Nephron progenitor cell (in vitro differentiated cells): ENCODE data around the gene P2RX3.
"Not testable (repeated sequence)": the region's sequence is repeated elsewhere in the genome, so short reads cannot be mapped to it uniquely, and the experiment has no call there.

Source experiments
- DNase-seq: peaks from one replicate; pipeline ENCODE4 v3.0.0; 2021
- H3K27ac Mint-ChIP-seq: 2 replicates; pipeline ENCODE4 v1.8.0; 2021; ENCODE audit warnings: mild to moderate bottlenecking, moderate library complexity, mixed read lengths
- H3K27me3 Mint-ChIP-seq: 2 replicates; pipeline ENCODE4 v1.8.0; 2021; ENCODE audit warnings: mild to moderate bottlenecking, low read depth, mixed read lengths; ENCODE audit not compliant: poor library complexity
- H3K36me3 Mint-ChIP-seq: 2 replicates; pipeline ENCODE4 v1.8.0; 2021; ENCODE audit warnings: low read depth, mixed read lengths
- H3K4me1 Mint-ChIP-seq: 2 replicates; pipeline ENCODE4 v1.8.0; 2021; ENCODE audit warnings: mixed read lengths
- H3K4me3 Mint-ChIP-seq: 2 replicates; pipeline ENCODE4 v1.8.0; 2021; ENCODE audit warnings: mild to moderate bottlenecking, moderate library complexity, mixed read lengths
- H3K9me3 Mint-ChIP-seq: 2 replicates; pipeline ENCODE4 v1.8.0; 2021; ENCODE audit warnings: mild to moderate bottlenecking, moderate library complexity, mixed read lengths
- CTCF ChIP-seq: fragments of 200-600 bp; sonication (generic); IDR thresholded peaks from 2 replicates; pipeline ENCODE4 v1.5.0; 2021; ENCODE audit warnings: antibody characterized with exemption

The P2RX3 gene

DNA sequence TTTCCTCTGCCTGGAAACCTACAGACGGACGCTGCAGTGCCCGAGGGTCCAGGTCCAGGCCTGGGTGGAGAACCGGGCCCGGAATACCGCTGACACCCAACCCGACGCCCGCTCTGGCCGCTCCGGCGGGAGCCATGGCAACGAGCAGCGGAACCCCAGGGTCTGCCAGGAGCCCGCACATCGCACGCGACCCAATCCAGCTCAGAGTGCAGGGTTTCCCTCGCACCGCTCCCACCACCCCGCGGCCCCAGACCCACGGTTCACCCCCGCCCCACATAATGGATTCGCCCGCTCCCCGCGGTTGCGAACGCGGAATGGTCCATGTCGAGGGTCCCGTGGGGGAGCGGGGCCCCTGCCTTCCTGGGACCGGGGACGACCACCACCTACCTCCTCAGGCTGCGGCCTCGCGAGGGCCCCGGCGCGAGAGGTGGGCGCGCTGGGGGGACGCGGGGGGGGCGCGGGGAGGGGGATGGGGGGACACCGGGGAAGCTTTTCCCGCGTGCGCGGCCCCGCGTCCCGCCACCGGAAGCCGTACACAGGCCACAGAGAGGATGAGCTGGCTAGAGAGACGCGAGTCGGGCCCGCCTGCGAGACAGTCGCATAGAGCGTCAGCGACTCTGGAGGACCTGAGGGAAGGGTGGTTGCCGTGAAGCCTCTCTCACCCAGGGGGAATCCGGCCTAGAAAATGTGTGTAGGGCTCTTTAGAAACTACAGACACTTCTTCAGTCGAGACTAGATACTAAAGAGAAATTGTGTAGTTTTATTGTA, 2.6 kb upstream of the P2RX3 start, which contains the start of gene SSRP1:
Gene SSRP1, minus strand, starts transcription at position 550 of the 768 bp plus-strand sequence. CDS start 771 bp downstream, outside the sequence.
- peaks cover 36% of the 10 kb centered on the region for H3K36me3 Mint-ChIP-seq
- H3K27ac Mint-ChIP-seq = peak within 1 kb of the TSS; percentile 96
- peak within 1 kb of the TSS; percentile 92 for H3K4me3 Mint-ChIP-seq
- no peaks in the 10 kb centered on the region for H3K9me3 Mint-ChIP-seq
- H3K27me3 Mint-ChIP-seq = no peaks in the 10 kb centered on the region
- TF ChIP-seq CTCF = no peak
- H3K4me1 Mint-ChIP-seq = peaks cover 70% of the 10 kb centered on the region
- peak; percentile 82 for DNase-seq

GRCh38 chr11:57336111-57336666, 2.0 kb upstream of the P2RX3 start:
- H3K27me3 Mint-ChIP-seq = no peaks in the 10 kb centered on the region
- DNase-seq = no peak
- H3K4me1 Mint-ChIP-seq = peaks cover 76% of the 10 kb centered on the region

DNA sequence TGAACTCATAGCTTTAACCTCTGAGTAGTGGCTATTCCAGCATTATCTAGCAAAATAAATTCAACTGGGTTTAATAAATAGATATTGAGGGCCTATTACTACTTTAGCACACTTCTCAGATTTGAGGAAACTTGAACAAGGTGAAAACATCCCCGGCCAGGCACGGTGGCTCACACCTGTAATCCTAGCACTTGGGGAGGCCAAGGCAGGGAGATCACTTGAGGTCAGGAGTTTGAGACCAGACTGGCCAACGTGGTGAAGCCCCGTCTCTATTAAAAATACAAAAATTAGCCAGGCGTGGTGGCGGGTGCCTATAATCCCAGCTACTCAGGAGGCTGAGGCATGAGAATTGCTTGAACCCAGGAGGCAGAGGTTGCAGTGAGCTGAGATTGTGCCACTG, 1.3 kb upstream of the P2RX3 start:
- H3K27me3 Mint-ChIP-seq, H3K9me3 Mint-ChIP-seq, H3K27ac Mint-ChIP-seq, DNase-seq: not testable (repeated sequence)
- Mint-ChIP-seq H3K4me1 (peaks cover 83% of the 10 kb centered on the region), H3K4me3 (peak overlapping the region; percentile 92), H3K36me3 (peaks cover 22% of the 10 kb centered on the region)

More at GRCh38 chr11:57336111-57336666, 2.0 kb upstream of the P2RX3 start:
- no peaks in the 10 kb centered on the region for H3K9me3 Mint-ChIP-seq
- peak overlapping the region; percentile 92 for H3K4me3 Mint-ChIP-seq
- H3K36me3 Mint-ChIP-seq = peaks cover 29% of the 10 kb centered on the region
- H3K27ac Mint-ChIP-seq = peak overlapping the region; percentile 95
- TF ChIP-seq CTCF = no peak

- peaks cover 91% of the 10 kb centered on the region for H3K4me1 Mint-ChIP-seq
- H3K4me3 Mint-ChIP-seq = peak overlapping the region; percentile 57
- peaks cover 1% of the 10 kb centered on the region for H3K36me3 Mint-ChIP-seq
- no peak for TF ChIP-seq CTCF
- H3K27me3 Mint-ChIP-seq = no peaks in the 10 kb centered on the region
- no peaks in the 10 kb centered on the region for H3K9me3 Mint-ChIP-seq
- DNase-seq = no peak
- H3K27ac Mint-ChIP-seq = peak overlapping the region; percentile 13
These were observed 1.2 kb downstream of the P2RX3 start for GRCh38 chr11:57339328-57339727.

GRCh38 chr11:57340039-57340615, 2.0 kb downstream of the P2RX3 start:
- Mint-ChIP-seq H3K4me3 (peak overlapping the region; percentile 57), H3K36me3 (no peaks in the 10 kb centered on the region), H3K27ac (peak overlapping the region; percentile 13), H3K9me3 (no peaks in the 10 kb centered on the region), H3K27me3 (no peaks in the 10 kb centered on the region), H3K4me1 (peaks cover 88% of the 10 kb centered on the region)
- peak; percentile 81 for DNase-seq
- TF ChIP-seq CTCF = peak; percentile 35

GRCh38 chr11:57341250-57341808, 3.2 kb downstream of the P2RX3 start:
- TF ChIP-seq CTCF = no peak
- H3K27me3 Mint-ChIP-seq = no peaks in the 10 kb centered on the region
- H3K4me1 Mint-ChIP-seq = peaks cover 90% of the 10 kb centered on the region
- H3K27ac Mint-ChIP-seq = no peak overlapping the region
- no peaks in the 10 kb centered on the region for H3K9me3 Mint-ChIP-seq
- DNase-seq = no peak
- H3K36me3 Mint-ChIP-seq = no peaks in the 10 kb centered on the region
- H3K4me3 Mint-ChIP-seq = no peak overlapping the region
